Neuronal stem cell (in vitro differentiated cells): Measurements from ENCODE around the gene NAA16.
A peak's percentile ranks its signal among the peaks of the same experiment; 100 is the strongest.

Experiments used
- DNase-seq: peaks from one replicate; pipeline ENCODE4 v3.0.0-alpha.2; 2013; ENCODE audit warnings: low spot score
- H2AFZ ChIP-seq: one replicate; pipeline ENCODE4 v1.6.1; 2013; ENCODE audit warnings: mild to moderate bottlenecking, low read length, inconsistent platforms
- H2AK5ac ChIP-seq: 2 replicates; pipeline ENCODE4 v1.6.1; 2013; ENCODE audit warnings: low read depth, mild to moderate bottlenecking, inconsistent platforms, low read length, moderate library complexity, mixed read lengths
- H2BK120ac ChIP-seq: 2 replicates; pipeline ENCODE4 v1.6.1; 2013; ENCODE audit warnings: low read depth, mild to moderate bottlenecking, inconsistent platforms, low read length, moderate library complexity, mixed read lengths
- H2BK12ac ChIP-seq: one replicate; pipeline ENCODE4 v1.6.1; 2013; ENCODE audit warnings: low read length, inconsistent platforms
- H2BK15ac ChIP-seq: 2 replicates; pipeline ENCODE4 v1.6.1; 2013; ENCODE audit warnings: mild to moderate bottlenecking, low read length, inconsistent platforms, mixed read lengths
- H2BK5ac ChIP-seq: one replicate; pipeline ENCODE4 v1.6.1; 2013; ENCODE audit warnings: inconsistent platforms, mild to moderate bottlenecking, low read length, moderate library complexity
- H3K14ac ChIP-seq: one replicate; pipeline ENCODE4 v1.6.1; 2013; ENCODE audit warnings: low read length, inconsistent platforms
- H3K18ac ChIP-seq: 2 replicates; pipeline ENCODE4 v1.6.1; 2013; ENCODE audit warnings: low read length, inconsistent platforms
- H3K23ac ChIP-seq: 2 replicates; pipeline ENCODE4 v1.6.1; 2013; ENCODE audit warnings: low read depth, mild to moderate bottlenecking, mixed read lengths, low read length, inconsistent platforms; ENCODE audit not compliant: poor library complexity
- H3K27ac ChIP-seq: replicated peaks from 3 replicates; pipeline ENCODE4 v1.5.1; 2013; ENCODE audit warnings: low read length, inconsistent platforms
- H3K27me3 ChIP-seq, 3 experiments: 2 replicates each; pipeline ENCODE4 v1.6.1; 2013; ENCODE audit warnings: low read length in 3 of 3, mild to moderate bottlenecking in 2 of 3, inconsistent platforms in 1 of 3, low read depth in 1 of 3, mixed read lengths in 1 of 3, moderate library complexity in 1 of 3; ENCODE audit not compliant: control insufficient read depth in 3 of 3, insufficient read depth in 3 of 3
- H3K36me3 ChIP-seq, 2 donors: replicated peaks in 1 of 2; 2 replicates each; pipeline ENCODE4 v1.6.1; 2013; ENCODE audit warnings: low read length in 2 of 2; ENCODE audit not compliant: control insufficient read depth in 2 of 2, insufficient read depth in 2 of 2
- H3K4ac ChIP-seq: 2 replicates; pipeline ENCODE4 v1.6.1; 2013; ENCODE audit warnings: inconsistent platforms, mild to moderate bottlenecking, low read length, moderate library complexity
- H3K4me1 ChIP-seq, 2 donors: 1 replicate in 1 of 2; 2 replicates in 1 of 2; pipeline ENCODE4 v1.6.1; 2013; ENCODE audit warnings: low read length in 2 of 2, low read depth in 1 of 2; ENCODE audit not compliant: control insufficient read depth in 2 of 2, insufficient read depth in 1 of 2
- H3K4me2 ChIP-seq: one replicate; pipeline ENCODE4 v1.6.1; 2013; ENCODE audit warnings: mild to moderate bottlenecking, low read length, inconsistent platforms; ENCODE audit not compliant: insufficient read depth, poor library complexity, severe bottlenecking
- H3K4me3 ChIP-seq, 2 donors: 2 replicates each; pipeline ENCODE4 v1.5.1; 2013; ENCODE audit warnings: low read length in 2 of 2, mild to moderate bottlenecking in 2 of 2, inconsistent platforms in 1 of 2, moderate library complexity in 1 of 2
- H3K79me1 ChIP-seq: one replicate; pipeline ENCODE4 v1.6.1; 2013; ENCODE audit warnings: low read depth, mild to moderate bottlenecking, inconsistent platforms, low read length, moderate library complexity
- H3K9ac ChIP-seq: one replicate; pipeline ENCODE4 v1.6.1; 2013; ENCODE audit warnings: mild to moderate bottlenecking, low read depth, low read length, inconsistent platforms; ENCODE audit not compliant: poor library complexity
- H3K9me3 ChIP-seq, 2 donors: replicated peaks in 1 of 2; 2 replicates each; pipeline versions ENCODE3 to v1.6.1; 2013; ENCODE audit warnings: low read length in 2 of 2, mild to moderate bottlenecking in 2 of 2, inconsistent platforms in 1 of 2, low read depth in 1 of 2, mixed read lengths in 1 of 2, moderate library complexity in 1 of 2; ENCODE audit not compliant: control insufficient read depth in 2 of 2, insufficient read depth in 1 of 2
- H4K8ac ChIP-seq: one replicate; pipeline ENCODE4 v1.6.1; 2013; ENCODE audit warnings: low read depth, mild to moderate bottlenecking, inconsistent platforms, low read length, moderate library complexity
- H4K91ac ChIP-seq: one replicate; pipeline ENCODE4 v1.6.1; 2013; ENCODE audit warnings: low read length, low read depth, mild to moderate bottlenecking, inconsistent platforms; ENCODE audit not compliant: poor library complexity
- WGBS, 2 donors: extraction: QIAGEN DNeasy Blood & Tissue Kit; methylation state at CpG; one replicate each; pipeline ENCODE4 v1.1.7; 2013; ENCODE audit warnings: missing lambda C conversion rate in 2 of 2, mixed read lengths in 1 of 2; ENCODE audit not compliant: insufficient read length in 2 of 2, insufficient replicate concordance in 1 of 2; ENCODE audit errors: extremely low coverage in 2 of 2; 5-methylcytosine and 5-hydroxymethylcytosine counted together

Gene NAA16

GRCh38 chr13:41382431-41382830 is 71.4 kb downstream of the NAA16 start:
- H2BK15ac ChIP-seq = no peak overlapping the region
- H2BK120ac ChIP-seq = no peak overlapping the region
- no peak overlapping the region for H4K8ac ChIP-seq
- no peak overlapping the region for H3K14ac ChIP-seq
- no peak overlapping the region for H3K9ac ChIP-seq
- H3K4me2 ChIP-seq = no peak overlapping the region
- no peak overlapping the region for H4K91ac ChIP-seq
- H3K4ac ChIP-seq = no peak overlapping the region
- no peak overlapping the region for H3K18ac ChIP-seq
- no peak overlapping the region for H3K27ac ChIP-seq
- DNase-seq = no peak
- no peak overlapping the region for H3K4me3 ChIP-seq
- H2AK5ac ChIP-seq = no peak overlapping the region
- no peak overlapping the region for H3K23ac ChIP-seq
- H2AFZ ChIP-seq = no peak overlapping the region
- no peak overlapping the region for H2BK12ac ChIP-seq
- peaks cover 0 to 5% of the 10 kb centered on the region in 2 donors for H3K36me3 ChIP-seq
- H2BK5ac ChIP-seq = no peak overlapping the region
- 100% methylated on average over 2 of the region's 4 CpGs; no CpG with 5 or more reads in 1 of the 2 donors for WGBS, 2 donors
- no peaks in the 10 kb centered on the region for H3K79me1 ChIP-seq
- H3K9me3 ChIP-seq = no peaks in the 10 kb centered on the region
- H3K4me1 ChIP-seq = no peaks in the 10 kb centered on the region
- H3K27me3 ChIP-seq = no peaks in the 10 kb centered on the region

GRCh38 chr13:41383386-41383785 is 72.3 kb downstream of the NAA16 start:
- Histone ChIP-seq H3K9ac (no peak overlapping the region), H3K4me2 (no peak overlapping the region), H3K14ac (no peak overlapping the region), H2BK15ac (no peak overlapping the region), H4K91ac (no peak overlapping the region), H3K18ac (no peak overlapping the region), H3K4me1 (no peaks in the 10 kb centered on the region), H3K9me3 (no peaks in the 10 kb centered on the region), H3K36me3 (no peaks in the 10 kb centered on the region), H3K4ac (no peak overlapping the region), H2BK5ac (no peak overlapping the region), H2BK12ac (no peak overlapping the region), H2BK120ac (no peak overlapping the region), H3K79me1 (no peaks in the 10 kb centered on the region), H4K8ac (no peak overlapping the region), H3K4me3 (no peak overlapping the region), H3K27ac (no peak overlapping the region), H2AFZ (no peak overlapping the region), H3K23ac (no peak overlapping the region), H3K27me3 (no peaks in the 10 kb centered on the region), H2AK5ac (no peak overlapping the region)
- no CpG with 5 or more reads among the region's 3 CpGs for WGBS, 2 donors
- no peak for DNase-seq

GRCh38 chr13:41384749-41385503 is 73.9 kb downstream of the NAA16 start:
- no peak overlapping the region for H2BK12ac ChIP-seq
- WGBS, 2 donors = no CpG with 5 or more reads among the region's 20 CpGs
- no peak overlapping the region for H4K91ac ChIP-seq
- H3K14ac ChIP-seq = no peak overlapping the region
- no peak overlapping the region for H3K4me3 ChIP-seq
- no peaks in the 10 kb centered on the region for H3K4me1 ChIP-seq
- no peaks in the 10 kb centered on the region for H3K27me3 ChIP-seq
- H3K79me1 ChIP-seq = no peaks in the 10 kb centered on the region
- no peak for DNase-seq
- H3K27ac ChIP-seq = no peak overlapping the region
- no peak overlapping the region for H2BK120ac ChIP-seq
- no peak overlapping the region for H2BK5ac ChIP-seq
- no peak overlapping the region for H3K23ac ChIP-seq
- no peaks in the 10 kb centered on the region for H3K36me3 ChIP-seq
- no peaks in the 10 kb centered on the region for H3K9me3 ChIP-seq
- no peak overlapping the region for H2AK5ac ChIP-seq
- no peak overlapping the region for H3K4me2 ChIP-seq
- H4K8ac ChIP-seq = no peak overlapping the region
- no peak overlapping the region for H2AFZ ChIP-seq
- no peak overlapping the region for H3K9ac ChIP-seq
- H2BK15ac ChIP-seq = no peak overlapping the region
- H3K18ac ChIP-seq = no peak overlapping the region
- no peak overlapping the region for H3K4ac ChIP-seq

- H3K9ac ChIP-seq = no peak overlapping the region
- H2BK15ac ChIP-seq = no peak overlapping the region
- H2AK5ac ChIP-seq = no peak overlapping the region
- H3K18ac ChIP-seq = no peak overlapping the region
- H3K27ac ChIP-seq = no peak overlapping the region
- no peaks in the 10 kb centered on the region for H3K4me1 ChIP-seq
- H3K14ac ChIP-seq = no peak overlapping the region
- H3K36me3 ChIP-seq = no peaks in the 10 kb centered on the region
- no peak overlapping the region for H2BK120ac ChIP-seq
- WGBS, 2 donors = no CpG with 5 or more reads among the region's 6 CpGs
- no peak overlapping the region for H3K4me2 ChIP-seq
- no peak overlapping the region for H3K4ac ChIP-seq
- H2AFZ ChIP-seq = peak overlapping the region; percentile 23
- no peak overlapping the region for H3K23ac ChIP-seq
- no peaks in the 10 kb centered on the region for H3K79me1 ChIP-seq
- H2BK5ac ChIP-seq = no peak overlapping the region
- no peaks in the 10 kb centered on the region for H3K9me3 ChIP-seq
- no peak overlapping the region for H2BK12ac ChIP-seq
- no peak for DNase-seq
- no peak overlapping the region for H4K8ac ChIP-seq
- H3K27me3 ChIP-seq = no peaks in the 10 kb centered on the region
- no peak overlapping the region for H3K4me3 ChIP-seq
- no peak overlapping the region for H4K91ac ChIP-seq
These were observed 75.1 kb downstream of the NAA16 start for GRCh38 chr13:41386211-41386610.
